Karpas-422 (cell line): ENCODE data around the gene H2AZ1. TPM values are rescaled to one million over a fixed set of nuclear protein-coding genes. Genes with fewer than 3 reads are reported as not detected.
A peak's percentile ranks its signal among the peaks of the same experiment; 100 is the strongest.

Experiments
- DNase-seq: peaks from one replicate; pipeline ENCODE4 v3.0.0-alpha.2; 2015
- H2AFZ ChIP-seq: fragments of 200-600 bp; sonication (generic); 2 replicates; pipeline ENCODE4 v1.6.1; 2014; ENCODE audit warnings: antibody characterized with exemption, low read length, mixed read lengths
- H3K27ac ChIP-seq: fragments of 200-600 bp; sonication (generic); 2 replicates; pipeline ENCODE4 v1.5.1; 2014; ENCODE audit warnings: mild to moderate bottlenecking, low read length, moderate library complexity
- H3K27me3 ChIP-seq: fragments of 200-600 bp; sonication (generic); 2 replicates; pipeline ENCODE4 v1.6.1; 2014; ENCODE audit warnings: low read length, mixed read lengths
- H3K36me3 ChIP-seq: fragments of 200-600 bp; sonication (generic); 2 replicates; pipeline ENCODE4 v1.6.1; 2014; ENCODE audit warnings: low read length, mixed read lengths; ENCODE audit not compliant: insufficient read depth
- H3K4me1 ChIP-seq: fragments of 200-600 bp; sonication (generic); 2 replicates; pipeline ENCODE4 v1.6.1; 2014; ENCODE audit warnings: mild to moderate bottlenecking, low read length, mixed read lengths
- H3K4me2 ChIP-seq: fragments of 200-600 bp; sonication (generic); 2 replicates; pipeline ENCODE4 v1.6.1; 2014; ENCODE audit warnings: low read length, low read depth, mild to moderate bottlenecking; ENCODE audit not compliant: poor library complexity, severe bottlenecking
- H3K4me3 ChIP-seq: fragments of 200-600 bp; sonication (generic); 2 replicates; pipeline ENCODE4 v1.5.1; 2014; ENCODE audit warnings: mild to moderate bottlenecking, antibody characterized with exemption, low read length, mixed read lengths
- H3K79me2 ChIP-seq: fragments of 200-600 bp; sonication (generic); 2 replicates; pipeline ENCODE4 v1.6.1; 2014; ENCODE audit warnings: mild to moderate bottlenecking, low read length, mixed read lengths
- H3K9ac ChIP-seq: fragments of 200-600 bp; sonication (generic); 2 replicates; pipeline ENCODE4 v1.6.0; 2014; ENCODE audit warnings: low read length
- H3K9me2 ChIP-seq: fragments of 200-600 bp; sonication (generic), shearing (Covaris generic); replicated peaks from 2 replicates; pipeline ENCODE4 v1.6.0; 2014; ENCODE audit warnings: mild to moderate bottlenecking, low read length, moderate library complexity; ENCODE audit not compliant: insufficient read depth
- H3K9me3 ChIP-seq: fragments of 300-700, 200-600 bp; sonication (generic); 2 replicates; pipeline ENCODE4 v1.6.1; 2014; ENCODE audit warnings: low read length, mixed read lengths
- H4K20me1 ChIP-seq: fragments of 200-600 bp; sonication (generic); 2 replicates; pipeline ENCODE4 v1.6.1; 2014; ENCODE audit warnings: mild to moderate bottlenecking, antibody characterized with exemption, low read length, low read depth; ENCODE audit not compliant: insufficient read depth
- total RNA-seq: library from RNA; depleted of rRNA; stranded (reverse); fragments of >200 nt; shearing (Covaris generic); gene quantifications from 2 replicates; pipeline ENCODE4 v1.2.3, GENCODE V29; 2014; ENCODE audit warnings: low replicate concordance; rRNA removed

H2AZ1 gene
- total RNA-seq: 544 and 874 TPM in 2 replicates

- DNase-seq: peak; percentile 99
- no peaks in the 10 kb centered on the region for H3K9me2 ChIP-seq
- peak within 1 kb of the TSS; percentile 95 for H2AFZ ChIP-seq
- no peaks in the 10 kb centered on the region for H3K27me3 ChIP-seq
- H3K36me3 ChIP-seq: peaks cover 16% of the 10 kb centered on the region
- peak within 1 kb of the TSS; percentile 96 for H3K4me2 ChIP-seq
- peaks cover 33% of the 10 kb centered on the region for H3K4me1 ChIP-seq
- H4K20me1 ChIP-seq: peaks cover 11% of the 10 kb centered on the region; the same call in 1 of the 2 replicates
- H3K9ac ChIP-seq: peak within 1 kb of the TSS; percentile 98
- peak within 1 kb of the TSS; percentile 98 for H3K4me3 ChIP-seq
- no peaks in the 10 kb centered on the region for H3K9me3 ChIP-seq
- peaks cover 38% of the 10 kb centered on the region for H3K79me2 ChIP-seq
- peak within 1 kb of the TSS; percentile 88 for H3K27ac ChIP-seq
These were observed at the start of gene H2AZ1 for GRCh38 chr4:99949999-99950912. H2AZ1 (minus strand) TSS chr4:99950275; CDS start chr4:99950170, 105 bp downstream.

DNA sequence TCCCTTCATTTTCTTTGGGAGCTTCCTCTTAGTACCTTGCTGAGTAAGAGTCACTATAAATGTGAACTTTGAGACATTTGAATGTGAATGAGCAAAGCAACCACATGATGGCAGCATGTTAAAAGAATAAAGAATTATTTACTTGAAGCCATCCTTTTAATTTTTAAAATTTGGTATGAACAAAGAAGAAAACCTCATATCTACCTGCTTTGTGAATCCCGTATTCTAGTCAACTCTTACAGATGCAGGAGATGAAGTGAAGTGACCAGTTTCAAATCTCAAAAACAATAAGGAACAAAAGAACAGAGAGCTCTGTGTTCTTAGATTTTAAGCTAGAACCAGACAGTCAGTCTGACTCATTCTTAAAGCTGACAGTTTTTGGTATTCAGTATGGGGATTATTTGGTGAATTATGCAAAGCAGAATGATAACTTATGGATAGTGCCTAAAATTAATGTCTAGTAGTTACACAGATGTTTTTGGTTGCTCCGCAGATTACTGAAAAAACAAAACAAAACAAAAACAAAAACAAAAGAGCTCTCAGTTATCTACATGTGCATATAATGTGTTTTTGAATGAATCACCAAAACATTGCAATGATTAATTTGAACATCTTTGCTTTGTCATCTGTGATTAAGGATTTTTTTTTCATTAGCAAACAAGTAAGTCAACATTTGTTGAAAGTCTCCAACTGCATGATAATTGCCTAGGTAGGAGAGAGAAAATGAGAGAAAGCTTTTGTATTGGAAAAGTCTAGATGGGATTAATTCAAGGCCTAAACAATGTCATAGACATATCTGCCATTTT is 48.2 kb upstream of the H2AZ1 start:
- no peak overlapping the region for H3K9ac ChIP-seq
- no peaks in the 10 kb centered on the region for H4K20me1 ChIP-seq
- no peaks in the 10 kb centered on the region for H3K36me3 ChIP-seq
- peak; percentile 65 for DNase-seq
- H3K9me3 ChIP-seq: no peaks in the 10 kb centered on the region
- no peaks in the 10 kb centered on the region for H3K27me3 ChIP-seq
- H3K27ac ChIP-seq: no peak overlapping the region
- no peaks in the 10 kb centered on the region for H3K4me1 ChIP-seq
- no peaks in the 10 kb centered on the region for H3K9me2 ChIP-seq
- no peak overlapping the region for H3K4me3 ChIP-seq
- H2AFZ ChIP-seq: no peak overlapping the region
- H3K79me2 ChIP-seq: no peaks in the 10 kb centered on the region
- H3K4me2 ChIP-seq: no peak overlapping the region

- H3K79me2 ChIP-seq: no peaks in the 10 kb centered on the region
- H3K36me3 ChIP-seq: no peaks in the 10 kb centered on the region
- no peak overlapping the region for H2AFZ ChIP-seq
- H3K4me1 ChIP-seq: no peaks in the 10 kb centered on the region
- H3K9me2 ChIP-seq: no peaks in the 10 kb centered on the region
- no peak overlapping the region for H3K4me3 ChIP-seq
- DNase-seq: no peak
- no peaks in the 10 kb centered on the region for H3K9me3 ChIP-seq
- no peak overlapping the region for H3K27ac ChIP-seq
- H3K4me2 ChIP-seq: no peak overlapping the region
- no peaks in the 10 kb centered on the region for H4K20me1 ChIP-seq
- no peaks in the 10 kb centered on the region for H3K27me3 ChIP-seq
- H3K9ac ChIP-seq: no peak overlapping the region
These were observed 41.7 kb upstream of the H2AZ1 start for GRCh38 chr4:99991741-99992140.

- no peaks in the 10 kb centered on the region for H3K9me2 ChIP-seq
- no peak overlapping the region for H3K27ac ChIP-seq
- no peak overlapping the region for H3K4me3 ChIP-seq
- H3K4me2 ChIP-seq: no peak overlapping the region
- H3K9me3 ChIP-seq: no peaks in the 10 kb centered on the region
- no peaks in the 10 kb centered on the region for H3K36me3 ChIP-seq
- no peaks in the 10 kb centered on the region for H3K4me1 ChIP-seq
- DNase-seq: no peak
- no peaks in the 10 kb centered on the region for H3K27me3 ChIP-seq
- H3K79me2 ChIP-seq: no peaks in the 10 kb centered on the region
- no peaks in the 10 kb centered on the region for H4K20me1 ChIP-seq
- H3K9ac ChIP-seq: no peak overlapping the region
- no peak overlapping the region for H2AFZ ChIP-seq
These were observed 37.6 kb upstream of the H2AZ1 start for GRCh38 chr4:99987681-99988080.

- no peaks in the 10 kb centered on the region for H3K4me1 ChIP-seq
- H2AFZ ChIP-seq: no peak overlapping the region
- H3K27me3 ChIP-seq: no peaks in the 10 kb centered on the region
- H3K27ac ChIP-seq: no peak overlapping the region
- no peak overlapping the region for H3K4me2 ChIP-seq
- DNase-seq: no peak
- no peaks in the 10 kb centered on the region for H4K20me1 ChIP-seq
- no peaks in the 10 kb centered on the region for H3K9me3 ChIP-seq
- no peak overlapping the region for H3K4me3 ChIP-seq
- H3K36me3 ChIP-seq: no peaks in the 10 kb centered on the region
- H3K79me2 ChIP-seq: no peaks in the 10 kb centered on the region
- H3K9me2 ChIP-seq: no peaks in the 10 kb centered on the region
- H3K9ac ChIP-seq: no peak overlapping the region
These were observed 36.7 kb upstream of the H2AZ1 start for GRCh38 chr4:99986792-99987191.

- Histone ChIP-seq H3K36me3 (no peaks in the 10 kb centered on the region), H3K9me2 (no peaks in the 10 kb centered on the region), H3K4me1 (no peaks in the 10 kb centered on the region), H3K27me3 (no peaks in the 10 kb centered on the region; the same call in 1 of the 2 replicates), H3K27ac (no peak overlapping the region), H3K9me3 (no peaks in the 10 kb centered on the region), H3K9ac (no peak overlapping the region), H4K20me1 (no peaks in the 10 kb centered on the region), H2AFZ (no peak overlapping the region), H3K79me2 (no peaks in the 10 kb centered on the region), H3K4me3 (no peak overlapping the region), H3K4me2 (no peak overlapping the region)
- no peak for DNase-seq
These were observed 33.3 kb upstream of the H2AZ1 start for GRCh38 chr4:99983289-99983943.

DNA sequence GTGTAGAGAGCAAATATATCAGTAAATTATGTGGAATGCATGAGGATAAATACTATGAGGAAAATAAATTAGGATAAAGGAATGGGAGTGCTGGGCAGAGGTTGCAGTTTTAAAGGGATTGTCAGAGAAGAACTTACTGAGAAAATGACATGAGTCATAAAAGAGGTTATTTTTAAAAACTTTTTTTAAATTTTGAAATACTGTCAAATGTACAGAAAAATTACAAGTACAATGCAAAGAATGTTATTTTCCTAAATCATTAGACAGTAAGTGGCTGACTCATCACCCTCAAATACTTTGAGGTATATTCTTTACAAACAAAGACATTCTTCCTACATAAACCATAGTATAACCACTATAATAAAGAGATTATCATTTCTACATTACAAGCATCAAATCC is 29.8 kb upstream of the H2AZ1 start:
- Histone ChIP-seq H3K9me2 (no peaks in the 10 kb centered on the region; the same call in 1 of the 2 replicates), H3K36me3 (no peaks in the 10 kb centered on the region), H3K27ac (no peak overlapping the region), H3K9me3 (no peaks in the 10 kb centered on the region), H3K79me2 (no peaks in the 10 kb centered on the region), H3K4me1 (no peaks in the 10 kb centered on the region), H2AFZ (no peak overlapping the region), H4K20me1 (no peaks in the 10 kb centered on the region), H3K4me2 (no peak overlapping the region), H3K4me3 (no peak overlapping the region), H3K27me3 (no peaks in the 10 kb centered on the region; the same call in 1 of the 2 replicates), H3K9ac (no peak overlapping the region)
- no peak for DNase-seq
